Middle frontal gyrus (tissue), 1 donor: ENCODE data around the gene MESP1.

Experiments used
- DNase-seq: peaks from one replicate; pipeline ENCODE4 v3.0.0-alpha.2; 2015; ENCODE audit warnings: low spot score; ENCODE audit errors: extremely low spot score

MESP1 gene

GRCh38 chr15:89758981-89759380 lies 7.9 kb upstream of the MESP1 start:
- no peak for DNase-seq

DNA sequence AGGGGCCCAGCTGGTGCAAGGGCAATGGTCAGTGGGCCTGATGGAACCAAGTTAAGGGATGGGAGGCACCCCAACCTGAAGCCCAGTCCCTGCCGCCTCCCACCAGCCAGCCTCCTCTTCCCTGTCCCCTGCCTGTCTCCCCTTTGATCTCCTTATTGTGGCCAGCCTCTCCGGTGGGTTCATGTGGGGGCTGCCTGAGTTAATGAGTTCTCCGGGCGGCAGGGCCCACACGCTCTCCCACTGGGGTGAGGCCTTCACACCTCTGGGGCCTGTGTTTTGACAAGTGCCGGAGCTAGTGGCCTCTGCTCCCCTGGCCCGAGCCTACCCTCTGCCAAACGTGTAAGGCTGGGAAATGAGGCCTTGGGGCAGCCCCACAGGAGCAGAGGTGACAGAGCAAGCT lies 7.2 kb upstream of the MESP1 start:
- DNase-seq, result no peak

DNA sequence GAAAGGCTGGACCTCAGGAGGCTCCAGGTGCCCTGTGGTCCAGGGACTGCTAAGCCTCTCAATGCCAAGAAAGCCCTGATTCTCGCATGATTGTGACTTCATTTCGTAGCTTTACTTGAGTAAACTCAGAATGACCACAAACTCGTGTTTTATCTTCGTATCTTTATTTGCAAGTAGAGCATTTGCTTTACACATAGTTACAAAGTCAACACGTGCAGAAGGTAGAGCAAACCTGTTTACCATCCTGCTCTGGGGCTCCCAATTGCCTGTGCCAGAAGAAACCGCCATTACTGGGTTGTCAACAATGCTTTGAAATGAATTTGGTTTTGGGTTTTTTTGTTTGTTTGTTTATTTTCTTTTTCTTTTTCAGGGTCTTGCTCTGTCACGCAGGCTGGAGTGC lies 5.8 kb upstream of the MESP1 start:
- DNase-seq, result no peak

- no peak for DNase-seq
Measured at GRCh38 chr15:89755701-89756100, 4.7 kb upstream of the MESP1 start.

- no peak for DNase-seq
Measured at GRCh38 chr15:89754361-89755154, 3.5 kb upstream of the MESP1 start.

- no peak for DNase-seq
Measured at GRCh38 chr15:89753855-89754254, 2.8 kb upstream of the MESP1 start.

GRCh38 chr15:89751748-89752147 lies 699 bp upstream of the MESP1 start:
- DNase-seq, result no peak

GRCh38 chr15:89749951-89750559 lies 994 bp downstream of the MESP1 start:
- no peak for DNase-seq

GRCh38 chr15:89749526-89749925 lies 1.5 kb downstream of the MESP1 start:
- no peak for DNase-seq

DNA sequence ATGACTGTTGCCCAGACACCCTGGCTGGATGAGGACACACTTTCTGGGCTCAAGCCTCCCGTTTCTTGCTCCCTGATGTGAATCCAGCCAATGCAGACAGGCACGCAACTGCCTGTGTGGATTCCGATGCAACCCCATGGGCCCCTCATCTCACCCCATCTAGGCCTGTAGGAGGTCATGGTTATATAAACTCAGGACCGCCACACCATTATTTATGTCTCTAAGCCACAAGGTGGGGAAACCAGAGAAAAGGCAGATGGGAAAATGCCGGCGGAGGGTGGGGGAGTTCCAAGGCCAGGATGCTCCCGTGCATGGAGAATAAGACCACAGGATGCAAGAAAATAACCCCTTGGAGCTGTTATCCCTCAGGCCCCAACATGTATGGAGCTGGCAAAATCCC lies 2.0 kb downstream of the MESP1 start:
- DNase-seq, result no peak

DNA sequence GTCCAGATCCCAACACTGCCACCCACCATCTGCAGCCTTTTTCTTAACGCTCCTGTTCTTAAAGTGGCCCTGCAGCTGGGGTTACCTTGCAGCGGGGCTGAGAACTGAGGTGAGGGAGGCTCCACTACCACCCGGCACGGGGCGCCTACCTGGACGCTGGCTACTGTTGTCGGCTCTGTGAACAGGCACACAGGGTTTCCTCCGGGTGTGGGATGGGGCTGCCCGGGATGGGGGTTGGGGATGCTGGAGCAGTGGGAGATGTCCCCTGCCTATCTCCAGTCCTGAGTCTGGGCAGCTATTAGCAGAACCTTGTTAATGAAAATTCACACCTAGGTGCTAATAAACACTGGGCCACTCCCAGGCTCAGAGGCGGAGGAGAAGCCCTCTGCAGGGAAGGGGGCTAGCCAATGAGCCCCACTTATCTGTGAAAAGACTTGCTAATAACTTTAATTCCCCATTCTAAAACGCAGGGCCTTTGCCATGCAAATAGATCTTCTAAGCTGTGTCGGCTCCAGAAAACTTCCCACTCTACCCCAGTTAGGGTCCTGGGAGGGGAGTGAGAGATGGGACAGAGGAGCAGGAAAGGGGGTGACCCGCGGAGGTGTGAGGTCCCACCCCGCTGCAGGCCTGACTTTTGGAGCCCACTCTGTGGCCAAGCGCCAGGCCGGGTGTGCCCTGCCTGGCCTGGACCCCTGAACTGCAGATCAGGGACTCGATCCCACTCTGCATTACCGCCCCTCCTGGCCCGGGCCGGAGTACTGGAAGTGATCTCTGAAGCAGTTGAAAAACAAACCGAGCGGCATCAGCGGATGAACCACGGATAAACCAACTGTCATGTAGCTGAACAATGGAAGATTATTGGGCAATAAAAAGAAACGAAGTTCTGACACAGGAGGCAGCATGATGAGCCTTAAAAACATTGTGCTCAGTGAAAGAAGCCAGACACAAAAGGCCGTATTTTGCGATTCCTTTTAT lies 3.1 kb downstream of the MESP1 start:
- DNase-seq, result no peak

- no peak for DNase-seq
Measured at GRCh38 chr15:89746386-89746780, 4.7 kb downstream of the MESP1 start.

GRCh38 chr15:89745768-89746167 lies 5.3 kb downstream of the MESP1 start:
- no peak for DNase-seq

- DNase-seq, result no peak
Measured at GRCh38 chr15:89745131-89745530, 5.9 kb downstream of the MESP1 start.

DNA sequence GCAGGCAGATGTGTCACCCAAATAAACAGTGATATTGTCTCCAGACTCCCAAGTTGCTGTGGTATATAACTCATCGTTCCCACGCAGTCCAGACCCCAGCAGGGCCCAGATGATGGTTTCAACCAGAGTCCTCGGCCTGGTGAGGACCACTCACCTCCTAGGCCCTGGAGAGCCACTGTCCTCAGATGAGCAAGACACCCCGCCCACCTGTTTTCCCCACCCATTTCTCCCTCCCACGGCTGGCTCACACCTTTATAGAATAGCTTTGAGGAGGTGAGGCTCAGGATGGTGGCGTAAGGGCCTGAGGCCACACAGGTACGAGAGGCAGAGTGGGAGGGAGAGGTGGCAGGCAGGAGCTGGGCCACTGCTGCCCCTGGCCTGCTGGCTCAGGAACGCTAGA lies 7.5 kb downstream of the MESP1 start:
- DNase-seq, result no peak

GRCh38 chr15:89743011-89743410 lies 8.0 kb downstream of the MESP1 start:
- no peak for DNase-seq

- DNase-seq, result peak; percentile 47
Measured at GRCh38 chr15:89740137-89740536, 10.9 kb downstream of the MESP1 start.

GRCh38 chr15:89735773-89736172 lies 15.3 kb downstream of the MESP1 start:
- DNase-seq, result no peak

- no peak for DNase-seq
Measured at GRCh38 chr15:89732451-89733172, 18.4 kb downstream of the MESP1 start.

DNA sequence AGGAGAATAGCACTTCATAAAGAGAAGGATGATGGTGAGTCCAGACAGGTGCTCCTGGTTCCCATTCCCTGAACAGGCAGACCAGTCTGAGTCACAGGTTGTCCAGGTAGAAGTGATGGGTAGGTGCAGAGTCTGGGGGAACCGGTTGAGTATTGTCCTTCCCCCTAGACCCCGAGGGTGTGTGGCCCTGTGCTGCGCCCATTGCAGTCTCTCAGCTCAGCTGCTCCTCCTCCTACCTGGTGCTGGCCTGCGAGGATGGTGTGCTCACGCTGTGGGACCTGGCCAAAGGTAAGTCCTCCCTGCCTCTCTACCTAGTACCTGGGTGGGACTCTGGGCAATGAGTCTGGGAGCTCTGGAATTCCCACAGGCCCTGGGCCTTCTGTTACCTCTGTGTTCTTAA lies 19.8 kb downstream of the MESP1 start:
- DNase-seq, result no peak

- DNase-seq, result no peak
Measured at GRCh38 chr15:89728254-89728653, 22.8 kb downstream of the MESP1 start.
